Stomach (tissue), 4 donors: Measurements from ENCODE around the gene ZNF503.

ENCODE experiments used
- EP300 ChIP-seq: sonication (generic); formaldehyde crosslinking; IDR thresholded peaks from one replicate; pipeline ENCODE4 v1.6.1; 2017; ENCODE audit warnings: antibody characterized with exemption
- POLR2A ChIP-seq, 4 donors: fragments of 450-650 bp; IDR thresholded peaks; one replicate each; pipeline ENCODE4 v1.6.1; 2016; ENCODE audit warnings: antibody characterized with exemption in 4 of 4, control low read depth in 2 of 4, mild to moderate bottlenecking in 1 of 4, moderate library complexity in 1 of 4
- TF ChIP-seq, protein P1 (sequence below), 7 experiments: fragments of 450-650 bp in 4 of 7; fragments of 200-600 bp in 3 of 7; sonication (generic) in 3 of 7; IDR thresholded peaks; one replicate each; pipeline ENCODE4 v1.5.1; 2016 to 2019; ENCODE audit warnings: antibody characterized with exemption in 7 of 7, control low read depth in 2 of 7, mild to moderate bottlenecking in 1 of 7

DNA sequence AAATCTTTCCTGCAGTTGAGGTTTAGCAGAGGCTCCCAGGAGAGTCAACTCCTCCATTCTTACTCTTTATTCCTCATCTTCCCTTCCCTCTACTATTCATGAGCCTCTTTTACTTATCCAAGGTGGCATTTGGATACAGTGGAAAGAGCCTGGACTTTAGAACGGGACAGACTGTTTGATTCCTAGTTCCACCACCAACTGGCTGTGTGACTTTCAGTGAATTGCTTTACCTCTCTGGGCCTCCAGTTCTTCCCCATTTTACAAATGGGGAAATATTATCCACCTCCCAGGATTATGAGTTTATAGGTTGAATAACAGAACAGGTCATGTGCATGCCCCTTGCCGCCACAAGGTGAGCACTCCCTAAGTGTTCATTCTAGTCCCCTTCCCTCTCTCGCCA, 49.9 kb downstream of the ZNF503 start:
- TF ChIP-seq, protein P1, sequence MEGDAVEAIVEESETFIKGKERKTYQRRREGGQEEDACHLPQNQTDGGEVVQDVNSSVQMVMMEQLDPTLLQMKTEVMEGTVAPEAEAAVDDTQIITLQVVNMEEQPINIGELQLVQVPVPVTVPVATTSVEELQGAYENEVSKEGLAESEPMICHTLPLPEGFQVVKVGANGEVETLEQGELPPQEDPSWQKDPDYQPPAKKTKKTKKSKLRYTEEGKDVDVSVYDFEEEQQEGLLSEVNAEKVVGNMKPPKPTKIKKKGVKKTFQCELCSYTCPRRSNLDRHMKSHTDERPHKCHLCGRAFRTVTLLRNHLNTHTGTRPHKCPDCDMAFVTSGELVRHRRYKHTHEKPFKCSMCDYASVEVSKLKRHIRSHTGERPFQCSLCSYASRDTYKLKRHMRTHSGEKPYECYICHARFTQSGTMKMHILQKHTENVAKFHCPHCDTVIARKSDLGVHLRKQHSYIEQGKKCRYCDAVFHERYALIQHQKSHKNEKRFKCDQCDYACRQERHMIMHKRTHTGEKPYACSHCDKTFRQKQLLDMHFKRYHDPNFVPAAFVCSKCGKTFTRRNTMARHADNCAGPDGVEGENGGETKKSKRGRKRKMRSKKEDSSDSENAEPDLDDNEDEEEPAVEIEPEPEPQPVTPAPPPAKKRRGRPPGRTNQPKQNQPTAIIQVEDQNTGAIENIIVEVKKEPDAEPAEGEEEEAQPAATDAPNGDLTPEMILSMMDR (IDR thresholded peaks at IDR 0.05): no peak
- no peak for TF ChIP-seq POLR2A (IDR thresholded peaks at IDR 0.05)
- TF ChIP-seq EP300: no peak
